ENCODE measurements around the gene SLC25A27.

SLC25A27 gene

GRCh38 chr6:46689657-46690056 lies 36.9 kb downstream of the SLC25A27 start:
- Histone ChIP-seq H3K4me3 (ENCODE audit: low read length) (no peak overlapping the region), H3K36me3 (replicated peaks; ENCODE audit: low read depth, low read length) (no peaks in the 10 kb centered on the region), H3K4me1 (ENCODE audit: low read length) (no peaks in the 10 kb centered on the region), H3K9ac (ENCODE audit: low read length) (no peak overlapping the region), H3K9me3 (ENCODE audit: insufficient read depth, low read length) (no peaks in the 10 kb centered on the region), H3K4me2 (ENCODE audit: low read length) (no peak overlapping the region), H2AFZ (ENCODE audit: low read depth, low read length) (no peak overlapping the region), H3K27me3 (ENCODE audit: low read depth, low read length) (peaks cover 26% of the 10 kb centered on the region), H4K20me1 (ENCODE audit: insufficient read depth, low read length) (no peaks in the 10 kb centered on the region), H3K27ac (ENCODE audit: low read length) (no peak overlapping the region), H3K79me2 (ENCODE audit: low read length) (no peaks in the 10 kb centered on the region)
- no peak for TF ChIP-seq EZH2phosphoT487 (IDR thresholded peaks at IDR 0.05; ENCODE audit: low read depth)
- no peak for TF ChIP-seq CTCF (IDR thresholded peaks at IDR 0.05; ENCODE audit: low read depth, low read length)

GRCh38 chr6:46690141-46690755 lies 37.5 kb downstream of the SLC25A27 start:
- Histone ChIP-seq H3K4me1 (ENCODE audit: low read length) (no peaks in the 10 kb centered on the region), H3K36me3 (replicated peaks; ENCODE audit: low read depth, low read length) (no peaks in the 10 kb centered on the region), H2AFZ (ENCODE audit: low read depth, low read length) (no peak overlapping the region), H4K20me1 (ENCODE audit: insufficient read depth, low read length) (no peaks in the 10 kb centered on the region), H3K27me3 (ENCODE audit: low read depth, low read length) (peaks cover 26% of the 10 kb centered on the region), H3K4me3 (ENCODE audit: low read length) (no peak overlapping the region), H3K4me2 (ENCODE audit: low read length) (no peak overlapping the region), H3K9me3 (ENCODE audit: insufficient read depth, low read length) (no peaks in the 10 kb centered on the region), H3K79me2 (ENCODE audit: low read length) (no peaks in the 10 kb centered on the region), H3K9ac (ENCODE audit: low read length) (no peak overlapping the region), H3K27ac (ENCODE audit: low read length) (no peak overlapping the region)
- TF ChIP-seq EZH2phosphoT487 (IDR thresholded peaks at IDR 0.05; ENCODE audit: low read depth) (no peak), CTCF (IDR thresholded peaks at IDR 0.05; ENCODE audit: low read depth, low read length) (no peak)

GRCh38 chr6:46690911-46691451 lies 38.2 kb downstream of the SLC25A27 start:
- Histone ChIP-seq H3K4me1 (ENCODE audit: low read length) (no peaks in the 10 kb centered on the region), H3K4me2 (ENCODE audit: low read length) (no peak overlapping the region), H3K27ac (ENCODE audit: low read length) (no peak overlapping the region), H3K79me2 (ENCODE audit: low read length) (no peaks in the 10 kb centered on the region), H3K9me3 (ENCODE audit: insufficient read depth, low read length) (no peaks in the 10 kb centered on the region), H3K27me3 (ENCODE audit: low read depth, low read length) (peaks cover 29% of the 10 kb centered on the region), H2AFZ (ENCODE audit: low read depth, low read length) (no peak overlapping the region), H3K36me3 (replicated peaks; ENCODE audit: low read depth, low read length) (no peaks in the 10 kb centered on the region), H3K9ac (ENCODE audit: low read length) (no peak overlapping the region), H4K20me1 (ENCODE audit: insufficient read depth, low read length) (no peaks in the 10 kb centered on the region), H3K4me3 (ENCODE audit: low read length) (no peak overlapping the region)
- TF ChIP-seq CTCF (IDR thresholded peaks at IDR 0.05; ENCODE audit: low read depth, low read length), result no peak
- TF ChIP-seq EZH2phosphoT487 (IDR thresholded peaks at IDR 0.05; ENCODE audit: low read depth), result no peak

GRCh38 chr6:46699970-46700369 lies 47.2 kb downstream of the SLC25A27 start:
- Histone ChIP-seq H2AFZ (ENCODE audit: low read depth, low read length) (no peak overlapping the region), H3K9me3 (ENCODE audit: insufficient read depth, low read length) (no peaks in the 10 kb centered on the region), H3K4me3 (ENCODE audit: low read length) (no peak overlapping the region), H3K4me1 (ENCODE audit: low read length) (peaks cover 22% of the 10 kb centered on the region), H3K79me2 (ENCODE audit: low read length) (no peaks in the 10 kb centered on the region), H3K27me3 (ENCODE audit: low read depth, low read length) (peaks cover 27% of the 10 kb centered on the region), H3K36me3 (replicated peaks; ENCODE audit: low read depth, low read length) (no peaks in the 10 kb centered on the region), H3K9ac (ENCODE audit: low read length) (no peak overlapping the region), H4K20me1 (ENCODE audit: insufficient read depth, low read length) (no peaks in the 10 kb centered on the region), H3K27ac (ENCODE audit: low read length) (no peak overlapping the region), H3K4me2 (ENCODE audit: low read length) (peak overlapping the region; percentile 36)
- TF ChIP-seq CTCF (IDR thresholded peaks at IDR 0.05; ENCODE audit: low read depth, low read length), result no peak
- no peak for TF ChIP-seq EZH2phosphoT487 (IDR thresholded peaks at IDR 0.05; ENCODE audit: low read depth)
